Loucy (cell line): Measurements from ENCODE around the gene ADIG.

Experiments
- H2AFZ ChIP-seq: fragments of 200-600 bp; sonication (generic); 2 replicates; pipeline ENCODE4 v1.6.0; 2016; ENCODE audit warnings: antibody characterized with exemption, mild to moderate bottlenecking, low read length, moderate library complexity
- H3F3A ChIP-seq: fragments of 200-600 bp; 2 replicates; pipeline ENCODE4 v1.6.0; 2016; ENCODE audit warnings: antibody characterized with exemption, low read depth, mild to moderate bottlenecking
- H3K27me3 ChIP-seq: fragments of 200-600 bp; sonication (generic); 2 replicates; pipeline ENCODE4 v1.6.1; 2014; ENCODE audit warnings: low read length, mild to moderate bottlenecking; ENCODE audit not compliant: insufficient read depth, poor library complexity, severe bottlenecking
- H3K36me3 ChIP-seq: fragments of 200-600 bp; sonication (generic); 2 replicates; pipeline ENCODE4 v1.6.1; 2016; ENCODE audit warnings: low read length; ENCODE audit not compliant: insufficient read depth
- H3K4me1 ChIP-seq: fragments of 200-600 bp; sonication (generic); 2 replicates; pipeline ENCODE4 v1.5.1; 2014; ENCODE audit warnings: low read length, mild to moderate bottlenecking; ENCODE audit not compliant: insufficient read depth, poor library complexity, severe bottlenecking
- H3K4me2 ChIP-seq: fragments of 200-600 bp; sonication (generic); 2 replicates; pipeline ENCODE4 v1.6.0; 2014; ENCODE audit warnings: antibody characterized with exemption, low read length, low read depth, mild to moderate bottlenecking; ENCODE audit not compliant: poor library complexity, severe bottlenecking
- H3K4me3 ChIP-seq: fragments of 200-600 bp; sonication (generic); 2 replicates; pipeline ENCODE4 v1.5.1; 2014; ENCODE audit warnings: low read length, mild to moderate bottlenecking, mixed read lengths; ENCODE audit not compliant: poor library complexity, severe bottlenecking
- H3K79me2 ChIP-seq: fragments of 200-600 bp; sonication (generic); 2 replicates; pipeline ENCODE4 v1.6.1; 2014; ENCODE audit warnings: low read length; ENCODE audit not compliant: insufficient read depth
- H3K9ac ChIP-seq: fragments of 200-600 bp; sonication (generic); 2 replicates; pipeline ENCODE4 v1.6.0; 2014; ENCODE audit warnings: mild to moderate bottlenecking, low read depth, low read length, moderate library complexity; ENCODE audit not compliant: poor library complexity, severe bottlenecking
- H3K9me2 ChIP-seq: fragments of 200-600 bp; sonication (generic); replicated peaks from 2 replicates; pipeline ENCODE4 v1.6.1; 2016; ENCODE audit warnings: low read depth, low read length, mixed read lengths
- H3K9me3 ChIP-seq: fragments of 200-600 bp; sonication (generic); 2 replicates; pipeline ENCODE4 v1.6.1; 2014; ENCODE audit warnings: mild to moderate bottlenecking, antibody characterized with exemption, low read length, low read depth; ENCODE audit not compliant: insufficient read depth
- H4K20me1 ChIP-seq: fragments of 200-600 bp; sonication (generic); 2 replicates; pipeline ENCODE4 v1.6.0; 2014; ENCODE audit warnings: antibody characterized with exemption, low read length, mild to moderate bottlenecking; ENCODE audit not compliant: insufficient read depth, poor library complexity, severe bottlenecking
- CTCF ChIP-seq: fragments of 200-600 bp; sonication (generic); conservative IDR thresholded peaks from 2 replicates; pipeline ENCODE4 v1.5.1; 2014; ENCODE audit warnings: mild to moderate bottlenecking, antibody characterized with exemption, low read length
- EZH2phosphoT487 ChIP-seq: fragments of 200-600 bp; IDR thresholded peaks from 2 replicates; pipeline ENCODE4 v1.6.1; 2018; ENCODE audit warnings: antibody characterized with exemption, mild to moderate bottlenecking, moderate library complexity, borderline replicate concordance

The ADIG gene

GRCh38 chr20:38579219-38579910 lies 1.6 kb upstream of the ADIG start:
- Histone ChIP-seq H3K4me1 (no peaks in the 10 kb centered on the region), H3F3A (no peaks in the 10 kb centered on the region), H3K4me3 (no peak overlapping the region), H3K27me3 (no peaks in the 10 kb centered on the region), H3K9me3 (no peaks in the 10 kb centered on the region), H3K79me2 (no peaks in the 10 kb centered on the region), H3K9ac (no peak overlapping the region), H3K36me3 (peaks cover 19% of the 10 kb centered on the region; the same call in 1 of the 2 replicates), H4K20me1 (no peaks in the 10 kb centered on the region), H2AFZ (no peak overlapping the region), H3K4me2 (no peak overlapping the region), H3K9me2 (no peaks in the 10 kb centered on the region)
- TF ChIP-seq CTCF (no peak), EZH2phosphoT487 (no peak)

DNA sequence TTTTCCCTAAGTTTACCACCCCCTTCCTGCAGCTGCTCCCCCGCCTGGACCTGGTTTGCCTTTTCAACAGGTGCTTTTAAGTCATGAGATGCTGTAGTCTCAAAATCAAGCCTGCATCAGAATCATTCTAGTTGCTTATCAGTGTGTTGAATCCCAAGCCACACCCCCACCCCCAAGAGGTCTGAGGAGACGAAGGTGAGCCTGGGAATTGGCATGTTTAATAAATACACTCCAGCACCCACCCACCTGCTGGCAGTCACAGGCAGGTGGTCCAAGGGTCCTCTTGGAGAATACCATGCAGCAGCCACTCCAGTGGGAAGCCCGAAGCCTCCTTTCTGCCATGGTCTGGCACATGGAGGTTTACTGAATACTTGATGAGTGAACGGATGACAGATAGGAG lies 1.1 kb upstream of the ADIG start:
- no peak for TF ChIP-seq EZH2phosphoT487
- Histone ChIP-seq H2AFZ (no peak overlapping the region), H4K20me1 (no peaks in the 10 kb centered on the region), H3K9ac (no peak overlapping the region), H3K4me3 (no peak overlapping the region), H3K27me3 (no peaks in the 10 kb centered on the region), H3K4me1 (no peaks in the 10 kb centered on the region), H3K9me2 (no peaks in the 10 kb centered on the region), H3K36me3 (peaks cover 15% of the 10 kb centered on the region; the same call in 1 of the 2 replicates), H3K79me2 (no peaks in the 10 kb centered on the region), H3F3A (no peaks in the 10 kb centered on the region), H3K9me3 (no peaks in the 10 kb centered on the region), H3K4me2 (no peak overlapping the region)

GRCh38 chr20:38581830-38582358 lies 897 bp downstream of the ADIG start:
- Histone ChIP-seq H3K27me3 (no peaks in the 10 kb centered on the region), H3K4me2 (no peak overlapping the region)
- TF ChIP-seq CTCF: no peak
- no peak for TF ChIP-seq EZH2phosphoT487

GRCh38 chr20:38583306-38583705 lies 2.3 kb downstream of the ADIG start:
- Histone ChIP-seq H3K9ac (no peak overlapping the region), H3F3A (no peaks in the 10 kb centered on the region), H2AFZ (no peak overlapping the region), H3K4me3 (no peak overlapping the region), H4K20me1 (no peaks in the 10 kb centered on the region), H3K9me3 (no peaks in the 10 kb centered on the region), H3K4me1 (no peaks in the 10 kb centered on the region), H3K36me3 (no peaks in the 10 kb centered on the region), H3K79me2 (no peaks in the 10 kb centered on the region), H3K27me3 (no peaks in the 10 kb centered on the region), H3K9me2 (no peaks in the 10 kb centered on the region), H3K4me2 (no peak overlapping the region)
- TF ChIP-seq CTCF (no peak), EZH2phosphoT487 (no peak)

More at GRCh38 chr20:38581830-38582358, 897 bp downstream of the ADIG start:
- Histone ChIP-seq H3K9me2 (no peaks in the 10 kb centered on the region), H2AFZ (no peak overlapping the region), H4K20me1 (no peaks in the 10 kb centered on the region), H3K4me1 (no peaks in the 10 kb centered on the region), H3F3A (no peaks in the 10 kb centered on the region), H3K9ac (no peak overlapping the region), H3K9me3 (no peaks in the 10 kb centered on the region), H3K79me2 (no peaks in the 10 kb centered on the region), H3K4me3 (no peak overlapping the region), H3K36me3 (no peaks in the 10 kb centered on the region)
